Thyroid gland (tissue), 4 donors: ENCODE data around the gene MCM5. TPM values are rescaled to one million over a fixed set of nuclear protein-coding genes. Genes with fewer than 3 reads are reported as not detected.
"Not testable (repeated sequence)": the region's sequence is repeated elsewhere in the genome, so short reads cannot be mapped to it uniquely, and the experiment has no call there.

ENCODE experiments used
- DNase-seq, 2 donors: peaks; one replicate each; pipeline ENCODE4 v3.0.0-alpha.2; 2019
- H3K27ac ChIP-seq, 3 donors: fragments of 200-600 bp; sonication (generic); 1 replicate in 2 of 3; 2 replicates in 1 of 3; pipeline ENCODE4 v1.5.1; 2016 to 2019; ENCODE audit warnings: mild to moderate bottlenecking in 1 of 3, moderate library complexity in 1 of 3
- H3K27me3 ChIP-seq: fragments of 200-600 bp; sonication (generic); one replicate; pipeline ENCODE4 v1.5.1; 2019
- H3K36me3 ChIP-seq, 2 donors: fragments of 200-600 bp; sonication (generic); one replicate each; pipeline ENCODE4 v1.5.1; 2016 to 2019
- H3K4me1 ChIP-seq, 2 donors: fragments of 200-600 bp; sonication (generic); one replicate each; pipeline ENCODE4 v1.5.1; 2017 to 2019
- H3K4me3 ChIP-seq, 3 donors: fragments of 200-600 bp; sonication (generic); replicated peaks in 1 of 3; 1 replicate in 2 of 3; 2 replicates in 1 of 3; pipeline ENCODE4 v1.5.1; 2016; ENCODE audit warnings: mild to moderate bottlenecking in 1 of 3
- H3K9me3 ChIP-seq: fragments of 200-600 bp; sonication (generic); one replicate; pipeline ENCODE4 v1.5.1; 2017
- POLR2A ChIP-seq, 2 donors: fragments of 450-650 bp; IDR thresholded peaks; one replicate each; pipeline ENCODE4 v1.6.1; 2017; ENCODE audit warnings: antibody characterized with exemption in 2 of 2, mild to moderate bottlenecking in 2 of 2, moderate library complexity in 1 of 2
- WGBS, 2 donors: methylation state at CpG; one replicate each; pipeline ENCODE4 v1.1.5; 2017; 5-methylcytosine and 5-hydroxymethylcytosine counted together
- intact Hi-C: fragments of 100-400 bp; cut with DNase I; formaldehyde crosslinking; loops from one replicate; pipeline ENCODE4 v1.15.1; 2023
- total RNA-seq, 4 donors: library from RNA; depleted of rRNA; stranded (reverse); fragments of >200 nt; gene quantifications; one replicate each; pipeline ENCODE4 v1.2.3, GENCODE V29; 2016
- TF ChIP-seq, protein P1 (sequence below), 6 experiments: fragments of 200-600 bp in 3 of 6; fragments of 450-650 bp in 3 of 6; sonication (generic) in 3 of 6; IDR thresholded peaks; one replicate each; pipeline ENCODE4 v1.5.1; 2016 to 2019; ENCODE audit warnings: antibody characterized with exemption in 6 of 6, mild to moderate bottlenecking in 2 of 6, inconsistent platforms in 1 of 6, moderate library complexity in 1 of 6

Gene MCM5
- total RNA-seq, 4 donors from 2014 or later, result 16.7 to 34.7 (median 25.1) TPM

DNA sequence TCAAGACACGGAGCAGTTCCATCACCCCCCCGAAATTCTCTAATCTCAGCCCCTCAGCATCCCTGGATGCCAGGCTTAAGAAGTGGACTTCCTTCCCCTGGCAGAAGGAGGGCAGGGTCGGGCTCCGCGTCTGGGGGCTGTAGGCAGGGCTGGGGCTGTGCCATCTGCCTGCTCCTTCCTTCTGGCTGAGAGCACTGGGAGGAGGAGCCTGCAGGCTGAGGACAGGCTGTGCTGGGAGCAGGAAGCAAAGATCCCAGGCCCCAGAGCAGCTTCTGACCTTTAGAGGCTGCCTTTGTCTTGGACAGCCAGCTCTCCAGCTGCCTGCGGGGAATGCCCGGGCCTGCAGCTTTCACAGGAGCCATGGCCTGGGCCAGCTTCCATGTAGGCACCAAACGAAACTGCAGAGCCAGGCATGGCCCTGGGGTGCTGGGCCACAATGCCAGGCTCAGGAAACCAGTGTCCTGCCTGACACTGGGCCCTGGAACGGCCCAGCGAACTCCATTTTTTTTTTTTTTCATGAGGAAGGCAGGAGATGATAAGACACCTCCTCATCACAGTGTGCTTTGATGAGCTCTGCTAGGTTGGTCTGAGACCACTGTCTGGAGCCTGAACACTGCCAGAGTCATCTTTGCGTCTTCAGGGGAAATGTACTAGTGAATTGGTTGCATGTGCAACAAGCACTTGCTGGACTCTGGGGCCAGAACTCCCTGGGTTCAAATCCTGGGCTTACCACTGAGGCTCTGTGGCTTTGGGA lies 67.9 kb downstream of the MCM5 start:
- H3K9me3 ChIP-seq, result no peaks in the 10 kb centered on the region
- no peak overlapping the region for H3K4me3 ChIP-seq
- intact Hi-C loops, result no loop called here
- H3K27me3 ChIP-seq, result no peaks in the 10 kb centered on the region
- H3K36me3 ChIP-seq, result no peaks in the 10 kb centered on the region
- WGBS, 2 donors, result 42 to 57% methylated on average over 9 to 11 of the region's 11 CpGs
- H3K27ac ChIP-seq, result peak overlapping the region; percentile 28 to 59 (median 55)
- peak; percentile 47 to 57 for DNase-seq
- TF ChIP-seq POLR2A (IDR thresholded peaks at IDR 0.05), result no peak
- TF ChIP-seq, protein P1, sequence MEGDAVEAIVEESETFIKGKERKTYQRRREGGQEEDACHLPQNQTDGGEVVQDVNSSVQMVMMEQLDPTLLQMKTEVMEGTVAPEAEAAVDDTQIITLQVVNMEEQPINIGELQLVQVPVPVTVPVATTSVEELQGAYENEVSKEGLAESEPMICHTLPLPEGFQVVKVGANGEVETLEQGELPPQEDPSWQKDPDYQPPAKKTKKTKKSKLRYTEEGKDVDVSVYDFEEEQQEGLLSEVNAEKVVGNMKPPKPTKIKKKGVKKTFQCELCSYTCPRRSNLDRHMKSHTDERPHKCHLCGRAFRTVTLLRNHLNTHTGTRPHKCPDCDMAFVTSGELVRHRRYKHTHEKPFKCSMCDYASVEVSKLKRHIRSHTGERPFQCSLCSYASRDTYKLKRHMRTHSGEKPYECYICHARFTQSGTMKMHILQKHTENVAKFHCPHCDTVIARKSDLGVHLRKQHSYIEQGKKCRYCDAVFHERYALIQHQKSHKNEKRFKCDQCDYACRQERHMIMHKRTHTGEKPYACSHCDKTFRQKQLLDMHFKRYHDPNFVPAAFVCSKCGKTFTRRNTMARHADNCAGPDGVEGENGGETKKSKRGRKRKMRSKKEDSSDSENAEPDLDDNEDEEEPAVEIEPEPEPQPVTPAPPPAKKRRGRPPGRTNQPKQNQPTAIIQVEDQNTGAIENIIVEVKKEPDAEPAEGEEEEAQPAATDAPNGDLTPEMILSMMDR (IDR thresholded peaks at IDR 0.05), result no peak
- peaks cover 6 to 16% of the 10 kb centered on the region in 2 donors for H3K4me1 ChIP-seq

DNA sequence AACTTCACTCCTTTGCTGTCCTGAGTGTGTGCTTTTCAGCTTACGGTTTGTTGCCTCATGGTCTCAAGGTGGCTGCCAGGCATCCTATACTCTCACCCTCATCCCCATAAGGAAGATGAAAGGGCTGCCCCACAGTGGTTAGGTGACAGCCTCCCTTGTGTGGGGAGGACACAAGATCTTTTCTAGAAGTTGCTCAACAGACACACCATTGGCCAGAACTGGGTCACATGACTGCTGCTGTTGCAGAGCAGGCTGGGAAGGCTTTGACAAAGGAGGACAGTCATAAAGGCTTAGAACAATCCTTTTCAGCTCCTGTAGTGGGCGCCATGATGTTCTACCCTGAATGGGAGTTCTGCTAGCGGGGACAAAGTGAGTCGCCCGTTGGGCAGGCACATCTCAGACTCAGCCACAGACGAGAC lies 71.0 kb downstream of the MCM5 start:
- Histone ChIP-seq H3K9me3 (no peaks in the 10 kb centered on the region), H3K27ac (no peak overlapping the region), H3K36me3 (no peaks in the 10 kb centered on the region), H3K4me3 (no peak overlapping the region), H3K27me3 (no peaks in the 10 kb centered on the region), H3K4me1 (peaks cover 6 to 16% of the 10 kb centered on the region in 2 donors)
- 97 to 99% methylated on average over 6 of the region's 6 CpGs for WGBS, 2 donors
- intact Hi-C loops, result no loop called here
- no peak for DNase-seq
- no peak for TF ChIP-seq POLR2A (IDR thresholded peaks at IDR 0.05)
- TF ChIP-seq, protein P1 (IDR thresholded peaks at IDR 0.05), result no peak

DNA sequence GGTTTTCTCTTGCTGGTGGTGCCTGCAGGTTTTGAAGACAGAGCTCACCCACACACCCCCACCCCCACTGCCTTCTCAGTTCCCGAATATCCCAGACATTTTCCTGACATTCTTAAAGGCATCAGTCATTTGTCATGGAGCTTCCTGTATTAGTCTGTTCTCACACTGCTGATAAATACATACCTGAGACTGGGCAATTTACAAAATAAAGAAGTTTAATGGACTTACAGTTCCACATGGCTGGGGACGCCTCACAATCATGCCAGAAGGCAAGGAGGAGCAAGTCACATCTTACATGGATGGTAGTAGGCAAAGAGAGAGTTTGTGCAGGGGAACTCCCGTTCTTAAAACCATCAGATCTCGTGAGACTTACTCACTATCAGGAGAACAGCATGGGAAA lies 71.6 kb downstream of the MCM5 start:
- WGBS, 2 donors, result 89 to 93% methylated on average over 4 of the region's 4 CpGs
- peaks cover 6 to 23% of the 10 kb centered on the region in 2 donors for H3K4me1 ChIP-seq
- H3K9me3 ChIP-seq, H3K4me3 ChIP-seq, DNase-seq, intact Hi-C loops, H3K27ac ChIP-seq, H3K27me3 ChIP-seq, H3K36me3 ChIP-seq: not testable (repeated sequence)

DNA sequence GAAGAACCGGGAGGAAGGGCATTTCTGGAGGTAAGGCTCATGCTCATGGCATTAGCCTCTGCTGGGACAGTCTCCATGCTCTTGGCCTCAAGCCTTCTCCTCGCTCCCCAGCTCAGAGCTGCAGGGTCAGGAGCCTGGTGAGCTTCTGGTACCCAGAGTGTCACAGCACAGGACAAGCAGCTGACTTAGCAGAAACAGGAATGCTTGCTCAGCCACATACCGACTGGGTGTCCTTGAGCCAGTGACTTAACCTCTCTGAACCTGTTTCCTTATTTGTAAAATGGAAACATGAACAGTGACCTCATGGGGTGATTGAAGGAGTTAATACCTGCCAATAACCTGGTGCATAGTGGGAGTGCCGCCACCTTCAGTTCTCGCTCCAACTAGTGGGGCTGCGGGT lies 72.5 kb downstream of the MCM5 start:
- intact Hi-C loops, result no loop called here
- Histone ChIP-seq H3K27ac (no peak overlapping the region), H3K4me3 (no peak overlapping the region), H3K9me3 (no peaks in the 10 kb centered on the region), H3K27me3 (no peaks in the 10 kb centered on the region), H3K36me3 (no peaks in the 10 kb centered on the region), H3K4me1 (peaks cover 6 to 30% of the 10 kb centered on the region in 2 donors)
- DNase-seq, result no peak
- TF ChIP-seq, protein P1 (IDR thresholded peaks at IDR 0.05), result no peak
- TF ChIP-seq POLR2A (IDR thresholded peaks at IDR 0.05), result no peak
- 87% methylated on average over 6 of the region's 6 CpGs for WGBS, 2 donors

DNA sequence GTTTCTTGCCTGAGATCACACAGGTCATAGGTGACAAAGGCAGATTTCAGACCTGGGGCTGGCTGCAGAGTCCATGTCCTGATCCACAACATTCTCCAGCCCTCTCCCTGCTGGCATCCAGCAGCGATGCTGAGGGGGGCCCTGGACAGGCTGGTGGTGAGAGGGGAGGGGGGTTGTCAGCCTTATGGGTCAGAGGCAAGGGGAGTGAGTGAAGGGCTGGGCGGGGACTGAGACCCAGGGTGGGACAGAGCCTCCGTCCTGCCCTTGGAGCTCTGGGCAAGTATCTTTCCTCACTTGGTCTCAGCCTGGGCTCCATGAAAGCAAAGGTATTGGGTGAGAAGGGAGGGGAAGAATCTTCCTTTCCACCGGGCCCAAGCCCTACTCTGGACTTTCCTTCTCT lies 74.0 kb downstream of the MCM5 start:
- no peaks in the 10 kb centered on the region for H3K36me3 ChIP-seq
- H3K27me3 ChIP-seq, result no peaks in the 10 kb centered on the region
- peaks cover 10 to 30% of the 10 kb centered on the region in 2 donors for H3K4me1 ChIP-seq
- no peak overlapping the region for H3K27ac ChIP-seq
- H3K4me3 ChIP-seq, result no peak overlapping the region
- H3K9me3 ChIP-seq, result no peaks in the 10 kb centered on the region
- TF ChIP-seq, protein P1 (IDR thresholded peaks at IDR 0.05), result no peak
- no peak for TF ChIP-seq POLR2A (IDR thresholded peaks at IDR 0.05)
- intact Hi-C loops, result no loop called here
- 88 to 89% methylated on average over 4 of the region's 4 CpGs for WGBS, 2 donors
- DNase-seq, result no peak

Other genes with a start within 250 kb of the MCM5 start
- gene HMGXB4, start 142.6 kb upstream of the MCM5 start, total RNA-seq, result 10 to 100 TPM; 13.8 to 24.7 (median 19.9) TPM
- 10 to 100 TPM; 60.5 to 87.1 (median 79.9) TPM for gene TOM1, start 100.2 kb upstream of the MCM5 start, total RNA-seq
- gene HMOX1, start 19.0 kb upstream of the MCM5 start, total RNA-seq, result 10 to 100 TPM in 1 of 4 donors, 1 to 10 TPM in 3; 5.2 to 13.0 (median 6.9) TPM
- gene RASD2, start 140.7 kb downstream of the MCM5 start, total RNA-seq, result 1 to 10 TPM in 2 of 4 donors, under 1 TPM in 2; 0.13 to 1.6 (median 0.97) TPM
- 1 to 10 TPM in 1 of 4 donors, under 1 TPM in 1, not detected in 2; 0.45 to 1.8 TPM for gene MB, start 217.2 kb downstream of the MCM5 start, total RNA-seq
- 10 to 100 TPM; 17.2 to 28.7 (median 25.2) TPM for gene APOL6, start 248.3 kb downstream of the MCM5 start, total RNA-seq